IMR-90 (cell line): ENCODE results near the gene TBC1D22A. TPM values are rescaled to one million over a fixed set of nuclear protein-coding genes. Genes with fewer than 3 reads are reported as not detected.

Source experiments
- ATAC-seq: fragments of 200-7000 bp; cut with Tn5 transposase; 2 replicates; pipeline ENCODE4 v1.9.1; 2020; ENCODE audit warnings: low read depth, mild to moderate bottlenecking, moderate library complexity
- BruUV-seq: library from RNA; stranded (reverse); fragments of 400-500 nt; replicated peaks from 2 replicates; lab custom pipeline; 2021; lab: Mats Ljungman, UMichigan
- CTCF ChIA-PET: fragments of 300-600 bp; formaldehyde crosslinking; extraction: SDS; loops from one replicate; lab custom pipeline; 2021; ENCODE audit warnings: antibody characterized with exemption; lab: Yijun Ruan, JAX
- POLR2A ChIA-PET: fragments of 300-600 bp; sonication (Branson Sonifier 250); formaldehyde crosslinking; loops from one replicate; lab custom pipeline; 2022; ENCODE audit warnings: antibody characterized with exemption; ENCODE audit not compliant: unreplicated experiment; lab: Charles Lee
- DNase-seq: peaks from one replicate; pipeline ENCODE4 v3.0.0; 2013
- H2AFZ ChIP-seq: replicated peaks from 2 replicates; pipeline ENCODE3; 2013; ENCODE audit warnings: low read length, mild to moderate bottlenecking; ENCODE audit not compliant: poor library complexity
- H2AK5ac ChIP-seq: 2 replicates; pipeline ENCODE4 v1.6.1; 2013; ENCODE audit warnings: low read depth, low read length, inconsistent platforms
- H2AK9ac ChIP-seq: replicated peaks from 2 replicates; pipeline ENCODE3; 2013; ENCODE audit warnings: mild to moderate bottlenecking, low read depth, low read length, moderate library complexity; ENCODE audit not compliant: poor library complexity
- H2BK120ac ChIP-seq: 2 replicates; pipeline ENCODE4 v1.6.1; 2013; ENCODE audit warnings: low read depth, low read length, inconsistent platforms
- H2BK15ac ChIP-seq: 3 replicates; pipeline ENCODE4 v1.6.1; 2013; ENCODE audit warnings: low read depth, low read length, inconsistent platforms
- H2BK20ac ChIP-seq: 2 replicates; pipeline ENCODE4 v1.6.1; 2013; ENCODE audit warnings: low read depth, mild to moderate bottlenecking, inconsistent platforms, low read length, moderate library complexity
- H2BK5ac ChIP-seq: 2 replicates; pipeline ENCODE4 v1.6.1; 2013; ENCODE audit warnings: mild to moderate bottlenecking, low read depth, low read length, inconsistent platforms; ENCODE audit not compliant: poor library complexity, severe bottlenecking
- H3K14ac ChIP-seq: replicated peaks from 2 replicates; pipeline ENCODE4 v1.6.1; 2013; ENCODE audit warnings: low read depth, low read length, inconsistent platforms
- H3K18ac ChIP-seq: 2 replicates; pipeline ENCODE4 v1.6.1; 2013; ENCODE audit warnings: low read depth, low read length, control low read depth
- H3K23ac ChIP-seq: 2 replicates; pipeline ENCODE4 v1.6.1; 2013; ENCODE audit warnings: low read depth, low read length, inconsistent platforms
- H3K27ac ChIP-seq: 2 replicates; pipeline ENCODE4 v1.5.1; 2013; ENCODE audit warnings: mild to moderate bottlenecking, control low read depth, low read length; ENCODE audit not compliant: insufficient read depth
- H3K27me3 ChIP-seq: 2 replicates; pipeline ENCODE4 v1.6.1; 2013; ENCODE audit warnings: low read length; ENCODE audit not compliant: control insufficient read depth, insufficient read depth
- H3K36me3 ChIP-seq: 2 replicates; pipeline ENCODE4 v1.6.1; 2013; ENCODE audit warnings: low read length, mixed read lengths; ENCODE audit not compliant: control insufficient read depth, insufficient read depth
- H3K4ac ChIP-seq: 2 replicates; pipeline ENCODE4 v1.6.1; 2013; ENCODE audit warnings: low read depth, low read length, inconsistent platforms
- H3K4me1 ChIP-seq: 2 replicates; pipeline ENCODE4 v1.6.1; 2013; ENCODE audit warnings: low read length, mixed read lengths; ENCODE audit not compliant: control insufficient read depth, insufficient read depth
- H3K4me2 ChIP-seq: 2 replicates; pipeline ENCODE4 v1.6.1; 2013; ENCODE audit warnings: low read depth, mild to moderate bottlenecking, control low read depth, low read length, moderate library complexity
- H3K4me3 ChIP-seq: 2 replicates; pipeline ENCODE4 v1.5.1; 2013; ENCODE audit warnings: low read depth, mild to moderate bottlenecking, control low read depth, low read length, moderate library complexity; ENCODE audit not compliant: insufficient read depth
- H3K56ac ChIP-seq: 2 replicates; pipeline ENCODE4 v1.6.1; 2013; ENCODE audit warnings: low read length, inconsistent platforms; ENCODE audit not compliant: insufficient read depth; ENCODE audit errors: extremely low read depth
- H3K79me1 ChIP-seq, 2 experiments: 2 replicates each; pipeline ENCODE4 v1.6.1; 2013; ENCODE audit warnings: low read length in 2 of 2, inconsistent platforms in 1 of 2, low read depth in 1 of 2
- H3K9ac ChIP-seq: 2 replicates; pipeline ENCODE4 v1.6.1; 2013; ENCODE audit warnings: low read depth, low read length, control low read depth
- H3K9me1 ChIP-seq: 2 replicates; pipeline ENCODE4 v1.6.1; 2013; ENCODE audit warnings: low read length, inconsistent platforms; ENCODE audit not compliant: insufficient read depth
- H3K9me3 ChIP-seq: 2 replicates; pipeline ENCODE4 v1.6.1; 2013; ENCODE audit warnings: low read length; ENCODE audit not compliant: control insufficient read depth, insufficient read depth
- H4K20me1 ChIP-seq: 2 replicates; pipeline ENCODE4 v1.6.1; 2013; ENCODE audit warnings: low read length, inconsistent platforms; ENCODE audit not compliant: insufficient read depth
- H4K5ac ChIP-seq: 2 replicates; pipeline ENCODE4 v1.6.1; 2013; ENCODE audit warnings: mild to moderate bottlenecking, low read depth, low read length, control low read depth
- H4K8ac ChIP-seq, 2 experiments: 2 replicates each; pipeline ENCODE4 v1.6.1; 2013; ENCODE audit warnings: low read depth in 2 of 2, low read length in 2 of 2, control low read depth in 1 of 2, inconsistent platforms in 1 of 2
- H4K91ac ChIP-seq: 2 replicates; pipeline ENCODE4 v1.6.1; 2013; ENCODE audit warnings: low read depth, low read length, inconsistent platforms; ENCODE audit not compliant: insufficient read depth
- MXI1 ChIP-seq: IDR thresholded peaks from 2 replicates; pipeline ENCODE4 v1.6.1; 2012; ENCODE audit warnings: low read depth, mild to moderate bottlenecking, low read length, moderate library complexity, borderline replicate concordance
- POLR2A ChIP-seq: IDR thresholded peaks from 2 replicates; pipeline ENCODE4 v1.6.1; 2012; ENCODE audit warnings: mild to moderate bottlenecking, low read depth, low read length
- WGBS, 2 experiments: methylation state at CpG; one replicate each; pipeline versions ENCODE4 v1.1.5 to v1.1.7; 2013; ENCODE audit warnings: missing lambda C conversion rate in 2 of 2; ENCODE audit not compliant: insufficient read length in 1 of 2; ENCODE audit errors: extremely low coverage in 2 of 2; 5-methylcytosine and 5-hydroxymethylcytosine counted together
- dilution Hi-C: fragments of 300-500 bp; cut with HindIII; formaldehyde crosslinking; loops from one replicate; pipeline ENCODE4 v1.14.3; 2018; ENCODE audit warnings: low sequenced_read_pairs; ENCODE audit not compliant: unreplicated experiment
- in situ Hi-C: fragments of 300-500 bp; cut with MboI; formaldehyde crosslinking; loops from 3 replicates; pipeline ENCODE4 v1.14.3; 2019; ENCODE audit warnings: low sequenced_read_pairs, inconsistent platforms, mixed read lengths
- intact Hi-C: fragments of 100-400 bp; cut with micrococcal nuclease; formaldehyde crosslinking; loops from 2 replicates; pipeline ENCODE4 v1.10.0; 2022
- polyA plus RNA-seq, 3 experiments: library from polyadenylated mRNA; depleted of rRNA; stranded (reverse); fragments of >200 nt; gene quantifications; 2 replicates each; pipeline ENCODE4 v1.2.3, GENCODE V29; 2012; ENCODE audit warnings: low replicate concordance in 1 of 3
- total RNA-seq: library from RNA; depleted of rRNA; stranded (reverse); fragments of >200 nt; gene quantifications from 2 replicates; pipeline ENCODE4 v1.2.3, GENCODE V29; 2012

TBC1D22A gene
- total and polyA plus RNA-seq, 2 of the 4 experiments (the other 2 are of a cell fraction): 9.0 to 16.7 TPM

DNA sequence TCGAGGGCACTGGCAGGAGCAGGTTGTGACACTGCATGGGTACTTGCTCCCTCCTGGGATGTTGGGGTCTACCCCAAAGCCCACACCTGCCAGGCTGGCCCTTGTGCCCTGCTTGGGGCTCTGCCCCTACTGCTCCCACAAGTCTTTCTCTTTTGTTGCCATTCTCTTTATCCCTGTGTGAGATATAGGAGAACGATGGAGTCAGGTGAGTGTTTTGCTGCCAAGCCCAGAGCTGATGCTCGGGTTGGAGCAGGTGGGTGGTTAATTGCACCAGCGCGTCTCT, 292.6 kb downstream of the TBC1D22A start:
- H3K4me1 ChIP-seq: peaks cover 4% of the 10 kb centered on the region
- intact Hi-C loops (no loop called here), dilution Hi-C loops (no loop called here), in situ Hi-C loops (no loop called here)
- H3K36me3 ChIP-seq: peaks cover 3% of the 10 kb centered on the region; the same call in 1 of the 2 replicates
- no peak overlapping the region for H3K56ac ChIP-seq
- no peaks in the 10 kb centered on the region; the same call in 1 of the 2 replicates for H4K20me1 ChIP-seq
- POLR2A ChIA-PET: no interaction called here
- BruUV-seq: no TSS peak
- no peak overlapping the region for H3K14ac ChIP-seq
- no peaks in the 10 kb centered on the region for H3K27me3 ChIP-seq
- H3K4me2 ChIP-seq: no peak overlapping the region
- H4K91ac ChIP-seq: no peak overlapping the region
- peaks cover 14% of the 10 kb centered on the region for H3K9me1 ChIP-seq
- ATAC-seq (no peak), DNase-seq (no peak)
- no peak overlapping the region for H3K4me3 ChIP-seq
- no peak overlapping the region for H2BK5ac ChIP-seq
- H3K27ac ChIP-seq: no peak overlapping the region
- H2BK120ac ChIP-seq: no peak overlapping the region
- no peaks in the 10 kb centered on the region for H3K9me3 ChIP-seq
- H2AFZ ChIP-seq: no peak overlapping the region
- H3K23ac ChIP-seq: no peak overlapping the region
- WGBS, 2 experiments: no CpG with 5 or more reads among the region's 5 CpGs
- no peak overlapping the region for H2BK20ac ChIP-seq
- no peak overlapping the region for H2AK9ac ChIP-seq
- H4K5ac ChIP-seq: no peak overlapping the region
- no peak overlapping the region for H3K9ac ChIP-seq
- CTCF ChIA-PET: no interaction called here
- no peak overlapping the region for H3K18ac ChIP-seq
- no peak overlapping the region for H2AK5ac ChIP-seq
- H2BK15ac ChIP-seq: no peak overlapping the region
- TF ChIP-seq MXI1: no peak
- TF ChIP-seq POLR2A: no peak
- H3K79me1 ChIP-seq: no peaks in the 10 kb centered on the region; a peak in 1 of 4 replicates
- H3K4ac ChIP-seq: no peak overlapping the region
- H4K8ac ChIP-seq: no peak overlapping the region
